ENCODE measurements around the gene NEK10. TPM values are rescaled to one million over a fixed set of nuclear protein-coding genes. Genes with fewer than 3 reads are reported as not detected.

NEK10 gene
- total RNA-seq, 1 experiment from 2014 or later, result 1.2 TPM

DNA sequence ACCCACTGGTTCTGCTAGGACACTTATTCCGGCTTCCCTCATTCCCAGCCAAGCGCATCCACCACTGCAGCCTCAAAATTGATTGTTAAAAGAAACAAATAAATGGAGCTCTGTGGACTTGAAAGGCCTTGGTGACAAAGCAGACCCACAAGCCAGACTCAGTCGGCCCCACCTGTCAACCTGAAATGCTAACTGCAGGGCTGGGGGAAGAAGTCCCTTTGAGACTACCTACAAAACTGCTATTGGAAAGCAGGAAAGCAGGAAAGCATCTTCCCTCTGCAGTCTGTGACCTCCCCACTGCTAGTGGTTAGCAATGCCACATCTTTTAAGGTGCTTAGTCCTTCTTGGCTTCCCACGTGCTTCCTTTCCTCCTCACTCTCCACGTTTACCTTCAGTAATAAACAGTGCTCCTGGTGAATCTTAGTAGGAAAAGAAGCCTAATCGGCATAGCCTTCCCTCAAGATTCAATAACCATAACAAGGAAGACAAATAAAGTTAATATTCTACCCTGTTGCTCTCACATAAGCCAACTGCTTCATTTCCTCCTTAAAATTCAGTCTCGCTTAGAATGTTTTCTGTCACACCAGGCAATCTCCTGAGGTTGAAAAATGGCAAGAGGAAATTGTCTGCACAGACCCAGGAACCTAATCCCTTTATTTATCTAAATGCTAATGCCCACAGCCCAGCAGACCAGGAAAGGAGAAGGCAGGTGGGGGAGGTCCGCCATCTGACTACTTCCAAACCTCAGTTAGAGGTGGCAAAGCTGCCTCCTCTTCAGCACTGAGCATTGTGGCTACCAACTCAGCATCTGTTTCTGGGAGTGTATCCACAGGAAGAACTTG lies 296.2 kb downstream of the NEK10 start:
- H3K27me3 ChIP-seq (ENCODE audit: insufficient read depth, low read length), result no peaks in the 10 kb centered on the region
- H3K9me2 ChIP-seq (ENCODE audit: insufficient read depth), result no peaks in the 10 kb centered on the region
- H2AFZ ChIP-seq (ENCODE audit: low read depth, low read length, poor library complexity, severe bottlenecking), result no peak overlapping the region
- H3K9me3 ChIP-seq (ENCODE audit: control insufficient read depth in 1 of 2, insufficient read depth in 1 of 2, low read depth in 1 of 2, low read length in 2 of 2), result no peaks in the 10 kb centered on the region
- H3K79me2 ChIP-seq (ENCODE audit: insufficient read depth, low read length), result no peaks in the 10 kb centered on the region
- ChIA-PET RAD21 (ENCODE audit: low non-redundant PET in 1 of 2, low total read pairs in 2 of 2, uncharacterized antibody in 2 of 2, unreplicated experiment in 2 of 2) (no interaction called here), CTCF (no interaction called here), POLR2A (no interaction called here)
- TF ChIP-seq FOSL1 (IDR thresholded peaks at IDR 0.05; ENCODE audit: low read depth), result no peak
- TF ChIP-seq EGR1 (IDR thresholded peaks at IDR 0.05; ENCODE audit: low read depth), result no peak
- TF ChIP-seq POLR2AphosphoS5 (IDR thresholded peaks at IDR 0.05; ENCODE audit: low read depth, low read length), result no peak
- no peak for TF ChIP-seq SRF (IDR thresholded peaks at IDR 0.05; ENCODE audit: low read depth)
- TF ChIP-seq, protein P1, sequence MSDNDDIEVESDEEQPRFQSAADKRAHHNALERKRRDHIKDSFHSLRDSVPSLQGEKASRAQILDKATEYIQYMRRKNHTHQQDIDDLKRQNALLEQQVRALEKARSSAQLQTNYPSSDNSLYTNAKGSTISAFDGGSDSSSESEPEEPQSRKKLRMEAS (IDR thresholded peaks at IDR 0.05), result no peak
- TF ChIP-seq TCF7L2 (IDR thresholded peaks at IDR 0.05; ENCODE audit: borderline replicate concordance, extremely low read depth, insufficient read depth, insufficient read length), result no peak
- TF ChIP-seq, protein P2, sequence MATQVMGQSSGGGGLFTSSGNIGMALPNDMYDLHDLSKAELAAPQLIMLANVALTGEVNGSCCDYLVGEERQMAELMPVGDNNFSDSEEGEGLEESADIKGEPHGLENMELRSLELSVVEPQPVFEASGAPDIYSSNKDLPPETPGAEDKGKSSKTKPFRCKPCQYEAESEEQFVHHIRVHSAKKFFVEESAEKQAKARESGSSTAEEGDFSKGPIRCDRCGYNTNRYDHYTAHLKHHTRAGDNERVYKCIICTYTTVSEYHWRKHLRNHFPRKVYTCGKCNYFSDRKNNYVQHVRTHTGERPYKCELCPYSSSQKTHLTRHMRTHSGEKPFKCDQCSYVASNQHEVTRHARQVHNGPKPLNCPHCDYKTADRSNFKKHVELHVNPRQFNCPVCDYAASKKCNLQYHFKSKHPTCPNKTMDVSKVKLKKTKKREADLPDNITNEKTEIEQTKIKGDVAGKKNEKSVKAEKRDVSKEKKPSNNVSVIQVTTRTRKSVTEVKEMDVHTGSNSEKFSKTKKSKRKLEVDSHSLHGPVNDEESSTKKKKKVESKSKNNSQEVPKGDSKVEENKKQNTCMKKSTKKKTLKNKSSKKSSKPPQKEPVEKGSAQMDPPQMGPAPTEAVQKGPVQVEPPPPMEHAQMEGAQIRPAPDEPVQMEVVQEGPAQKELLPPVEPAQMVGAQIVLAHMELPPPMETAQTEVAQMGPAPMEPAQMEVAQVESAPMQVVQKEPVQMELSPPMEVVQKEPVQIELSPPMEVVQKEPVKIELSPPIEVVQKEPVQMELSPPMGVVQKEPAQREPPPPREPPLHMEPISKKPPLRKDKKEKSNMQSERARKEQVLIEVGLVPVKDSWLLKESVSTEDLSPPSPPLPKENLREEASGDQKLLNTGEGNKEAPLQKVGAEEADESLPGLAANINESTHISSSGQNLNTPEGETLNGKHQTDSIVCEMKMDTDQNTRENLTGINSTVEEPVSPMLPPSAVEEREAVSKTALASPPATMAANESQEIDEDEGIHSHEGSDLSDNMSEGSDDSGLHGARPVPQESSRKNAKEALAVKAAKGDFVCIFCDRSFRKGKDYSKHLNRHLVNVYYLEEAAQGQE (IDR thresholded peaks at IDR 0.05; ENCODE audit: low read depth), result no peak
- no peak for TF ChIP-seq JUND (IDR thresholded peaks at IDR 0.05)
- no peak for TF ChIP-seq SP1 (IDR thresholded peaks at IDR 0.05; ENCODE audit: low read depth)
- no peak for TF ChIP-seq POLR2A (IDR thresholded peaks at IDR 0.05; ENCODE audit: borderline replicate concordance, extremely low read depth, insufficient read depth, insufficient read length)
- TF ChIP-seq, protein P3, sequence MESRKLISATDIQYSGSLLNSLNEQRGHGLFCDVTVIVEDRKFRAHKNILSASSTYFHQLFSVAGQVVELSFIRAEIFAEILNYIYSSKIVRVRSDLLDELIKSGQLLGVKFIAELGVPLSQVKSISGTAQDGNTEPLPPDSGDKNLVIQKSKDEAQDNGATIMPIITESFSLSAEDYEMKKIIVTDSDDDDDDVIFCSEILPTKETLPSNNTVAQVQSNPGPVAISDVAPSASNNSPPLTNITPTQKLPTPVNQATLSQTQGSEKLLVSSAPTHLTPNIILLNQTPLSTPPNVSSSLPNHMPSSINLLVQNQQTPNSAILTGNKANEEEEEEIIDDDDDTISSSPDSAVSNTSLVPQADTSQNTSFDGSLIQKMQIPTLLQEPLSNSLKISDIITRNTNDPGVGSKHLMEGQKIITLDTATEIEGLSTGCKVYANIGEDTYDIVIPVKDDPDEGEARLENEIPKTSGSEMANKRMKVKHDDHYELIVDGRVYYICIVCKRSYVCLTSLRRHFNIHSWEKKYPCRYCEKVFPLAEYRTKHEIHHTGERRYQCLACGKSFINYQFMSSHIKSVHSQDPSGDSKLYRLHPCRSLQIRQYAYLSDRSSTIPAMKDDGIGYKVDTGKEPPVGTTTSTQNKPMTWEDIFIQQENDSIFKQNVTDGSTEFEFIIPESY (IDR thresholded peaks at IDR 0.05; ENCODE audit: extremely low read depth, insufficient replicate concordance, low read length), result no peak
- no peak for TF ChIP-seq EZH2 (IDR thresholded peaks at IDR 0.05)
- H3K27ac ChIP-seq (ENCODE audit: low read depth, low read length), result no peak overlapping the region
- no peaks in the 10 kb centered on the region for H4K20me1 ChIP-seq (ENCODE audit: insufficient read depth)
- no TSS peak for BruUV-seq (replicated peaks)
- no peaks in the 10 kb centered on the region for H3K4me1 ChIP-seq (ENCODE audit: control insufficient read depth in 1 of 2, insufficient read depth in 2 of 2, low read length in 2 of 2)
- no peak for DNase-seq (ENCODE audit: low read depth, low spot score)
- no peak for ATAC-seq
- H3K4me2 ChIP-seq (ENCODE audit: low read length), result no peak overlapping the region
- intact Hi-C loops (cut with micrococcal nuclease), result no loop called here
- no peak overlapping the region for H3K9ac ChIP-seq (ENCODE audit: low read length)
- no peaks in the 10 kb centered on the region for H3K36me3 ChIP-seq (ENCODE audit: control insufficient read depth in 1 of 2, insufficient read depth in 2 of 2, low read length in 2 of 2)
- no peak overlapping the region for H3K4me3 ChIP-seq (replicated peaks in 1 of 2; ENCODE audit: low read depth in 1 of 2, low read length in 2 of 2)
